Liver (tissue), 9 donors: ENCODE results near the gene RRN3. TPM values are rescaled to one million over a fixed set of nuclear protein-coding genes. Genes with fewer than 3 reads are reported as not detected.
"Not testable (repeated sequence)": the region's sequence is repeated elsewhere in the genome, so short reads cannot be mapped to it uniquely, and the experiment has no call there.

ENCODE experiments used
- DNase-seq: peaks from one replicate; pipeline ENCODE4 v3.0.0-alpha.2; 2017; ENCODE audit warnings: low spot score
- H3K27ac ChIP-seq, 2 donors: one replicate each; pipeline ENCODE4 v1.7.0; 2013; ENCODE audit warnings: inconsistent platforms in 2 of 2, low read length in 2 of 2, control low read depth in 1 of 2, low read depth in 1 of 2, mild to moderate bottlenecking in 1 of 2
- H3K27me3 ChIP-seq, 4 donors: one replicate each; pipeline versions ENCODE4 v1.6.1 to v1.7.0; 2013; ENCODE audit warnings: low read length in 3 of 4, inconsistent platforms in 1 of 4, mild to moderate bottlenecking in 1 of 4, moderate library complexity in 1 of 4; ENCODE audit not compliant: control insufficient read depth in 4 of 4, insufficient read depth in 4 of 4
- H3K36me3 ChIP-seq, 4 donors: one replicate each; pipeline versions ENCODE4 v1.6.1 to v1.7.0; 2013; ENCODE audit warnings: low read length in 3 of 4, mild to moderate bottlenecking in 3 of 4, low read depth in 1 of 4, moderate library complexity in 1 of 4; ENCODE audit not compliant: control insufficient read depth in 4 of 4, insufficient read depth in 3 of 4
- H3K4me1 ChIP-seq, 4 donors: one replicate each; pipeline versions ENCODE4 v1.6.1 to v1.7.0; 2013; ENCODE audit warnings: low read length in 3 of 4, mild to moderate bottlenecking in 3 of 4, moderate library complexity in 1 of 4; ENCODE audit not compliant: control insufficient read depth in 4 of 4, insufficient read depth in 4 of 4
- H3K4me3 ChIP-seq, 3 donors: one replicate each; pipeline versions ENCODE4 v1.6.1 to v1.7.0; 2013; ENCODE audit warnings: low read length in 3 of 3, control low read depth in 1 of 3, low read depth in 1 of 3, mild to moderate bottlenecking in 1 of 3
- H3K9ac ChIP-seq, 2 donors: one replicate each; pipeline ENCODE4 v1.7.0; 2013; ENCODE audit warnings: low read length in 2 of 2, mild to moderate bottlenecking in 2 of 2, moderate library complexity in 2 of 2, control low read depth in 1 of 2, low read depth in 1 of 2
- H3K9me3 ChIP-seq, 4 donors: one replicate each; pipeline versions ENCODE4 v1.6.1 to v1.7.0; 2013; ENCODE audit warnings: low read length in 3 of 4; ENCODE audit not compliant: control insufficient read depth in 4 of 4
- WGBS: extraction: QIAGEN DNeasy Blood & Tissue Kit; methylation state at CpG from one replicate; pipeline ENCODE4 v1.1.7; 2013; 5-methylcytosine and 5-hydroxymethylcytosine counted together
- polyA plus RNA-seq, 2 donors: library from polyadenylated mRNA; stranded (reverse) in 1 of 2; unstranded in 1 of 2; fragments of 200-250 nt in 1 of 2; fragments of >200 nt in 1 of 2; fragmentation: Nextera tagmentation in 1 of 2; extraction: Ambion mirVana in 1 of 2; gene quantifications; one replicate each; pipeline versions ENCODE4 v1.2.1 to v1.2.3, GENCODE V29; 2013 to 2015
- total RNA-seq, 2 donors: library from RNA; depleted of rRNA; stranded (reverse); fragments of >200 nt; gene quantifications; one replicate each; pipeline ENCODE4 v1.2.3, GENCODE V29; 2014
- donor health status: healthy.
- donor health status: healthy.
- donor health status: healthy.
- donor health status: healthy.
- donor health status: healthy.

Gene RRN3
- total and polyA plus RNA-seq, 4 donors: 8.2 to 28.4 (median 16.3) TPM

DNA sequence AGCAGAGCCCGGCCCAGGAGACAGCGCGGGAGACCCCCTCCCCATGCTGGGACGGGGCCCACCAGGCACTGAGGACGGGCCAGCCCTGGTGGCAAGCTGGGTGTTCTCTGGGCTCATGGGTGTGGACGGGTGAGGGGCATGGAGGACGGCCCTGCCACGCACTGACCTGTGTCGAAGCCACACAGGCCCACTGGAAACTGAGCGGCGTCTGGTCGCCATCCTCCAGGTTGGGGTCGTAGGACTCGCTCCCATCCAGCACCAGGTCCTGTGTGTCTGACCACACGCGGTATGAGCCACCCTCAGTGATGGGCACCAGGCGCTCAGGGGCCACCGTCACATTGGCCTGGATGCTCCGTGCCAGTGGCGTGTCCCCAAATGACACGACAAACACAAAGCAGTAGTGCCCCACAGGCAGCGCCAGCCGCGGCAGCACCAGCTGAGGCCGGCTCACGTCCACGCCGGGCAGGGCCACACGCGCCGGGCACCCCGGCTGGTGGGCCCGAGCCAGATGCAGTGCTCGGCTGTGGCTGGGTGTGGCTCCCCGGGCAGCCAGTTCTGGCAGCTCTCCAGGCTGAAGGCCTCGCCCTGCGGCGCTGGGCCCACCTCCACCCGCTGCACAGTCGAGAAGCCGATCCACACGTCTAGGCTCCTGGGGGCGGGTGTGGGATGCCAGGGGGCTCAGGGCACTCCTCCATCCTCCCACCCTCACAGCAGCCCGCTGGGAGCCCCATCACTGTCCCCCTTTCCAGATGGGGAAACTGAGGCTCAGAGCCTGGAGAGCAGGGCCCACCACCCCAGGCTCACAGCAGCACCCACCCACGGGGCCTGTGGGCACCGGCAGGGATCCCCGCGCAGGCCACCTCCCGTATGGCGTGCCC lies 41.6 kb upstream of the RRN3 start:
- not testable (repeated sequence) for H3K27ac ChIP-seq, H3K9ac ChIP-seq, H3K9me3 ChIP-seq, H3K36me3 ChIP-seq, H3K4me1 ChIP-seq, H3K4me3 ChIP-seq, H3K27me3 ChIP-seq
- peak; percentile 28 for DNase-seq
- WGBS: 89% methylated on average over 41 of the region's 50 CpGs

DNA sequence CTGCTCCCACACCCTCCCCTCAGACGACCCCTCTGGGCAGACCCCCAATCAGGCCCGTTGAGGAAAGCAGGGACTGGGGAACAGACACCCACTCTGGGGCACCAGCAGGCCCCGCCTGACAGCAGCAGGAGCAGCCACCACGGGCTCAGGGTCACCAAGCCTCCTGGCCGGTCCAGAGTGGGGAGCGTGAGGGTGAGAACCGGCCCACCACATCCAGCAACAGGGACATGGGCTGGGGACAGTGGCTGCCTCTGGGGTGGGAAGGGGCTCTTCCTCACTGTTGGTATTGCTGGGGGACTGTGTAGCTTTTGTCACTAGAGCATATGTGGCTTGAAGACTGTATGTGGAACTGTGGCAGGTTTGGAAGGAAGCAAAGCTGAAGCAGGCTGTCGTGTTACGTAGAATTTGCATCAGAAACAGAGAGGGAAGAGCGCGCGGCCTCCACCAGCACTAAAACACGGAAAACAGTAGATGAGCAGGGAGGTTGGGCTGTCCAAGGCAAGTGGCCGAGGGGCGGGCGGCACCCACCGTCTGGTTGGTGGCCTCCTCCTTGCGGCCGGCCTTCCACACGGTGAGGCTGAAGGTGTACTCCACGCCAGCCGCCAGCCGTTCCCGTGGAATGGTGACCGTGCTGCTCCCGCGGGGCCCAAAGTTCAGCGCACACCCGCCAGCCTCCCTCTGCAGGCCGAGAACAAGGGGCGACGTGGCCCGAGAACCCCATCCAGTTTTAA lies 40.8 kb upstream of the RRN3 start:
- not testable (repeated sequence) for H3K9ac ChIP-seq, H3K27ac ChIP-seq, DNase-seq, H3K27me3 ChIP-seq, H3K4me3 ChIP-seq, H3K9me3 ChIP-seq, H3K36me3 ChIP-seq, H3K4me1 ChIP-seq
- 97% methylated on average over 25 of the region's 33 CpGs for WGBS

DNA sequence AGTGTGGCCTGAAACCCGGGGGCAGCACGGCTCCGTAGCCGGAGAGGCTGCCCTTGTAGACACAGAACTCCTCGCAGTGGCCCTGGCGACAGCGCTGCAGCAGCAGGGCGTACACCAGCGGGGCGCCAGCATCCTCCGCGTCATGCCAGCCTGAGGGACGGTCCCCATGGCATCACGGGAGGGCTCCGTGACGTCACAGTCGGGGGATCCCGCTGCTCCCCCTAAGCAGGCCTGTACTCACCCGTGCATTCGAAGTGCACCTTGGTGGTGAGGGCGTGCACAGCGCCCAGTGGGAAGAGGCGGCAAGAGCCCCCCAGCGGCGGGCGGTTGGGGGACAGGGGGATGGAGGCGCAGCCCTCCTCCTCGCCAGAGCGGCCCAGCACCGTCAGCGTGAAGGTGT lies 39.5 kb upstream of the RRN3 start:
- WGBS: 97% methylated on average over 17 of the region's 31 CpGs
- not testable (repeated sequence) for H3K9ac ChIP-seq, H3K4me1 ChIP-seq, H3K27ac ChIP-seq, H3K27me3 ChIP-seq, H3K4me3 ChIP-seq, H3K9me3 ChIP-seq, H3K36me3 ChIP-seq, DNase-seq

DNA sequence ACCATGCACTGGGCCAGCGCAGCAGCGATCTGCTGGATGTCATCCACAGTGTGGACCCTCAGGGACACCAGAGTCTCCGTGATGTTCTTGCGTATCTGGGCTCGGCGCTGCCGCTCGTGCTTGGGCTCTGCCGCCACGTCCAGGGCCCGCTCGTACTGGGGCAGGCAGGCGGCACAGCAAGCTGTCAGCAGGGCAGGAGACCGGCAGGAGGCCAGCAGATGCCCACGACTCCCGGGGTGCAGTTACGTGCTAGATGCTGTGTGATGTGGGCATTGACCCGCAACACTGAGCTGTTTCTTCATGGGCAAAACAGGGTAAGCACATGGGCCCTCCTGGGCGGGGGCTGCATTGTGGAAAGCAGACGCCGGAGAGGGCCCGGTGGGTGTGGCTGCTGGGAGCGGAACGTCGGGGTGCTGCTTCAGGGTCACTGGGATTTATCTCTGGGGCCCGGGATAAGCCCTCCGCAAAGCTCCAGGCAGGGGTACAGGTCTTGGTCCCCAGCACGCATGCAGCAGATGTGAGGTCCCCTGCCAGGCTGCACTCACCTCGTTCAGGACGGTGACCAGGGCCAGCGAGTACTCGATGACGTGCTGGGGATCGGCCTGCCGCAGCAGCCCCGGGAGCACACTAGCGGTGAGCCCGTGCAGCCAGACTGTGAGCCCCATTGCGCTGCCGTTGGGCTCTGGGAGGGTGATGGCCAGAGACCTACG lies 38.8 kb upstream of the RRN3 start:
- not testable (repeated sequence) for H3K4me1 ChIP-seq, H3K9ac ChIP-seq, H3K4me3 ChIP-seq, DNase-seq, H3K27ac ChIP-seq, H3K27me3 ChIP-seq, H3K9me3 ChIP-seq, H3K36me3 ChIP-seq
- WGBS: 96% methylated on average over 32 of the region's 41 CpGs

DNA sequence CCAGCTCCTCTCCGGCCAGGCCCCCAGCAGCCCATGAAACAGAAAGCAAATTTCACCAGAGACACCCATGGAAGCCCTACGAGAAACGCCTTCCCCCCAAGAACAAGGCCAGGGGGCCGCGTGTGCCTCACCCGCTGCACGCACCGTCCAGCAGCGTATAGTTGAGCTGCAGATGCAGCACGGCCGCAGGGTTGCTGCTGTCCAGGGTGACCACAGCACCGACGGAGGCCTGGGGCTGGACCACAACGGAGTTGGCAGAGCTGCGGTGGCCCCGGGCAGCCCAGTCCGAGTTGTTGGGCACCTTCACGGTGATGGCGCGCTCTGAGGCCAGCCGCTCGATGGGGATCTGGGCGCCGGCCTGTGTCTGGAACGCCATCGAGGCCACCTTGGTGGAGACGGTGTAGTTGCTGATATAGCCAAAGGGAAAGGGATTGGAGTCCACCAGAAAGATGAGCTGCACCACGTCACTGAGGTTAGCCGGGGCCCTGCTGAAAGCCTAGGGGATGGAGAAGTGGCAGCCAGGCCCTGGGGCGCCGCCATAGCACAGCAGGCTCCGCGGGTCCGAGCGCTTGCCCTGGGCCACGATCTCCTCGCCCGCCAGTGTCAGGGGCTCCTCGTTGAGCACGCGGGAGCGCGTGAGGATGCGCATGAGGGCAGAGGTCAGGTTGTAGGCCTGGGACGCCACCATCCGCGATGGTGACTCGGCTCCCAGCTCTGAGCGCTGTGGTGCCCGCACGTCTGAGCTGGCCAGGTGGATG lies 37.0 kb upstream of the RRN3 start:
- not testable (repeated sequence) for DNase-seq, H3K9ac ChIP-seq, H3K9me3 ChIP-seq, H3K36me3 ChIP-seq, H3K4me1 ChIP-seq, H3K4me3 ChIP-seq, H3K27ac ChIP-seq, H3K27me3 ChIP-seq
- WGBS: 95% methylated on average over 43 of the region's 51 CpGs

DNA sequence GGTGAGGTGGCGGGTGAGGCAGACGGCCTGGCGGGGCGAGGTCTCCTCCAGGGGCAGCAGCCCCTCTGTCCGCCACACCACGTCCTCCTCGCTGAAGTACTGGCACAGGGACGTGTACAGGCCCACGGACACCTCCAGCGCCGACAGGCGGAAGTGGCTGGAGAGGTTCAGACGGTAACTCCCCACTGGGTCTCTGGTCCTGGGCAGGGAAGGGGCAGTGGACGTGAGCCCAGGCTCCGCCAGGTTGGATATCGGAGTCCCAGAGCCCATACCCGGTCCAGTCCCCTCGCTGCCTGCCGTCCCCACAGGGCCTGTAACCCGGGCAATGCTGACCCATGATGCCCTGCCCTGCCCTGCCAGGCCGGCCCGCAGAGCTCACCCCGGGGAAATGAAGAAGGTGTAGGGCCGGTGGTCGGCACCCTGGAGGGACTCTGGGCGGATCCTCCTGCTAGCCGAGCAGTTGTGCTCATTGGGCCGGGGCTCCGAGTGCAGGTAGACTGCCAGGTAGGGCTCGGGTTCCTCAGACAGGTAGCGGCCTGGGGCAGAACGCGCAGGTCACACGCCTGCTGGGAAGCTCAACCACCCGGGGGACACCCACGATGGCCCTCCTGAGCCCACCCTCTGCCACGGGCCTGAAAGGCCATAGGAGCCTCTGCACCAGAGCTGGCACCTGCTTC lies 36.3 kb upstream of the RRN3 start:
- H3K36me3 ChIP-seq, H3K9ac ChIP-seq, H3K4me3 ChIP-seq, H3K9me3 ChIP-seq, H3K4me1 ChIP-seq, H3K27ac ChIP-seq, H3K27me3 ChIP-seq: not testable (repeated sequence)
- DNase-seq: peak; percentile 23
- WGBS: 98% methylated on average over 26 of the region's 37 CpGs

DNA sequence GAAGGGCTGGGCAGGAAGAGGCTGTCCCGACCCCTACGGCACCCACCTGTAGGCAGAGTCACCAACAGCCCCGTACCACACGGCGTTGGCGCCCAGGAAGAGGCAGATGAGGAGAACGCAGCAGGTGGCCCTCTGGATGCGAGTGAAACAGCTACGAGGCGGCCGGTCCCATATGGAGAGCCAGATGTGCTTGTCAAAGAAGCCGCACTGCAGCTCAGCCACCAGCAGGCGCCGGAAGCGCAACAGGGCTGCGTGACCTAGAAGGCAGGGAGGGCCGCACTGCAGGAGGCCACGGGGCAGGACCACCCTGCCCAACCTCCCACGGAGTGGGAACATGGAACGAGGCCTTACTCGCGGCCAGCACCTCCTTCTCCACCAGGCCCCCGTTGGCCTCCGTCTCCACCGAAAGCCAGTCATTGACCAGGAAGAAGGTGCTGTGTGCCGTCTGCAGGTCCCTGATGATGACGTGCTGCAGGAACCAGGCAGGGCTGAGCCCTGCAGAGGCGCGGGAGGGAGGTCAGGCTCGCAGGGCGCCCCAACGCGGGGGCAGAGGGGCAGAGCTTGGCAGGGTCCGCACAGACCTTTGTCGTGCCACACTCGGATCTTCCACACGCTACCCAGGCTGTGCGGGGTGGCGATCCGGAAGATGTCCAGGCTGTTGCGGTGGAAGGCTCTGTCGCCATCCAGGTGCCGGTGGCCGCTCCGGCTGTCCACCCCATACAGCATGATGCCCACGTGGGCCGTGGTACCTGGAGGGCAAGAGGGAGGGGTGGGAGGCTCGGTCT lies 33.8 kb upstream of the RRN3 start:
- WGBS: 98% methylated on average over 34 of the region's 48 CpGs
- DNase-seq, H3K4me1 ChIP-seq, H3K27ac ChIP-seq, H3K4me3 ChIP-seq, H3K9ac ChIP-seq, H3K36me3 ChIP-seq, H3K9me3 ChIP-seq, H3K27me3 ChIP-seq: not testable (repeated sequence)
